Smooth muscle cell (in vitro differentiated cells): ENCODE measurements around the gene RBM19. TPM values are rescaled to one million over a fixed set of nuclear protein-coding genes. Genes with fewer than 3 reads are reported as not detected.

ENCODE experiments used
- DNase-seq: peaks from one replicate; lab custom pipeline; 2025; ENCODE audit not compliant: unreplicated experiment; lab: John Stamatoyannopoulos, UW
- H2AFZ ChIP-seq: fragments of 200-600 bp; sonication (generic); 2 replicates; pipeline ENCODE4 v1.6.0; 2016; ENCODE audit warnings: antibody characterized with exemption, low read depth, mild to moderate bottlenecking
- H3F3A ChIP-seq: fragments of 200-600 bp; sonication (generic); 2 replicates; pipeline ENCODE4 v1.6.0; 2017; ENCODE audit warnings: antibody characterized with exemption, low read depth
- H3K27ac ChIP-seq: fragments of 200-600 bp; sonication (generic); 2 replicates; pipeline ENCODE4 v1.5.1; 2016; ENCODE audit warnings: low read depth, mild to moderate bottlenecking
- H3K27me3 ChIP-seq: fragments of 200-600 bp; sonication (generic); 2 replicates; pipeline ENCODE4 v1.6.1; 2016; ENCODE audit warnings: low read depth, mild to moderate bottlenecking
- H3K36me3 ChIP-seq: fragments of 200-600 bp; sonication (generic); 2 replicates; pipeline ENCODE4 v1.5.1; 2016; ENCODE audit warnings: low read depth
- H3K4me1 ChIP-seq: fragments of 200-600 bp; sonication (generic); 2 replicates; pipeline ENCODE4 v1.5.1; 2016; ENCODE audit warnings: low read depth
- H3K4me2 ChIP-seq: fragments of 200-600 bp; sonication (generic); 2 replicates; pipeline ENCODE4 v1.6.0; 2016; ENCODE audit warnings: mild to moderate bottlenecking
- H3K4me3 ChIP-seq: fragments of 200-600 bp; sonication (generic); 2 replicates; pipeline ENCODE4 v1.5.1; 2016; ENCODE audit warnings: mild to moderate bottlenecking
- H3K79me2 ChIP-seq: fragments of 200-600 bp; sonication (generic); 2 replicates; pipeline ENCODE4 v1.6.0; 2016; ENCODE audit warnings: low read depth, mild to moderate bottlenecking
- H3K9ac ChIP-seq: fragments of 200-600 bp; sonication (generic); 2 replicates; pipeline ENCODE4 v1.6.0; 2016; ENCODE audit warnings: low read depth
- H3K9me3 ChIP-seq: fragments of 200-600 bp; sonication (generic); replicated peaks from 2 replicates; pipeline ENCODE4 v1.5.1; 2016; ENCODE audit warnings: low read depth
- H4K20me1 ChIP-seq: fragments of 200-600 bp; sonication (generic); 2 replicates; pipeline ENCODE4 v1.6.0; 2016; ENCODE audit warnings: low read depth
- WGBS: methylation state at CpG from one replicate; pipeline ENCODE4 v1.1.7; 2016; ENCODE audit warnings: low lambda C conversion rate; 5-methylcytosine and 5-hydroxymethylcytosine counted together
- polyA plus RNA-seq: library from polyadenylated mRNA; unstranded; fragments of >200 nt; fragmentation: Nextera tagmentation; extraction: Ambion mirVana; gene quantifications from 2 replicates; pipeline ENCODE4 v1.2.1, GENCODE V29; 2016
- total RNA-seq: library from RNA; depleted of rRNA; stranded (reverse); fragments of >200 nt; gene quantifications from 2 replicates; pipeline ENCODE4 v1.2.3, GENCODE V29; 2014
- TF ChIP-seq, protein P1 (sequence below): fragments of 200-600 bp; sonication (generic); IDR thresholded peaks from 2 replicates; pipeline ENCODE4 v1.5.1; 2017; ENCODE audit warnings: borderline replicate concordance, mild to moderate bottlenecking, antibody characterized with exemption; ENCODE audit not compliant: insufficient read depth, poor library complexity, severe bottlenecking

The RBM19 gene
- total and polyA plus RNA-seq, 2 experiments from 2014 or later: 12.8 to 15.9 TPM

GRCh38 chr12:113844495-113845210, 121.5 kb downstream of the RBM19 start:
- no peaks in the 10 kb centered on the region for H3K4me1 ChIP-seq
- no peaks in the 10 kb centered on the region for H4K20me1 ChIP-seq
- H3F3A ChIP-seq: no peaks in the 10 kb centered on the region
- DNase-seq: no peak
- no peak overlapping the region for H3K4me3 ChIP-seq
- H3K79me2 ChIP-seq: no peaks in the 10 kb centered on the region
- no peaks in the 10 kb centered on the region for H3K9me3 ChIP-seq
- TF ChIP-seq, protein P1, sequence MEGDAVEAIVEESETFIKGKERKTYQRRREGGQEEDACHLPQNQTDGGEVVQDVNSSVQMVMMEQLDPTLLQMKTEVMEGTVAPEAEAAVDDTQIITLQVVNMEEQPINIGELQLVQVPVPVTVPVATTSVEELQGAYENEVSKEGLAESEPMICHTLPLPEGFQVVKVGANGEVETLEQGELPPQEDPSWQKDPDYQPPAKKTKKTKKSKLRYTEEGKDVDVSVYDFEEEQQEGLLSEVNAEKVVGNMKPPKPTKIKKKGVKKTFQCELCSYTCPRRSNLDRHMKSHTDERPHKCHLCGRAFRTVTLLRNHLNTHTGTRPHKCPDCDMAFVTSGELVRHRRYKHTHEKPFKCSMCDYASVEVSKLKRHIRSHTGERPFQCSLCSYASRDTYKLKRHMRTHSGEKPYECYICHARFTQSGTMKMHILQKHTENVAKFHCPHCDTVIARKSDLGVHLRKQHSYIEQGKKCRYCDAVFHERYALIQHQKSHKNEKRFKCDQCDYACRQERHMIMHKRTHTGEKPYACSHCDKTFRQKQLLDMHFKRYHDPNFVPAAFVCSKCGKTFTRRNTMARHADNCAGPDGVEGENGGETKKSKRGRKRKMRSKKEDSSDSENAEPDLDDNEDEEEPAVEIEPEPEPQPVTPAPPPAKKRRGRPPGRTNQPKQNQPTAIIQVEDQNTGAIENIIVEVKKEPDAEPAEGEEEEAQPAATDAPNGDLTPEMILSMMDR: no peak
- no peak overlapping the region for H3K27ac ChIP-seq
- H2AFZ ChIP-seq: no peak overlapping the region
- H3K4me2 ChIP-seq: no peak overlapping the region
- H3K36me3 ChIP-seq: no peaks in the 10 kb centered on the region
- no peak overlapping the region for H3K9ac ChIP-seq
- WGBS: 86% methylated on average over 31 of the region's 31 CpGs
- H3K27me3 ChIP-seq: no peaks in the 10 kb centered on the region

GRCh38 chr12:113842699-113843098, 123.4 kb downstream of the RBM19 start:
- Histone ChIP-seq H3K27ac (no peak overlapping the region), H3K4me2 (no peak overlapping the region), H3K4me1 (no peaks in the 10 kb centered on the region), H3K4me3 (no peak overlapping the region), H3K36me3 (no peaks in the 10 kb centered on the region), H3K9me3 (no peaks in the 10 kb centered on the region), H4K20me1 (no peaks in the 10 kb centered on the region), H3F3A (no peaks in the 10 kb centered on the region), H3K27me3 (no peaks in the 10 kb centered on the region), H2AFZ (no peak overlapping the region), H3K9ac (no peak overlapping the region), H3K79me2 (no peaks in the 10 kb centered on the region)
- no peak for DNase-seq
- WGBS: 80% methylated on average over 4 of the region's 4 CpGs
- TF ChIP-seq, protein P1: no peak

GRCh38 chr12:113841786-113842185, 124.3 kb downstream of the RBM19 start:
- Histone ChIP-seq H3K36me3 (no peaks in the 10 kb centered on the region), H3K4me3 (no peak overlapping the region), H3K79me2 (no peaks in the 10 kb centered on the region), H3K9ac (no peak overlapping the region), H3F3A (no peaks in the 10 kb centered on the region), H3K27ac (no peak overlapping the region), H3K27me3 (no peaks in the 10 kb centered on the region), H3K4me2 (no peak overlapping the region), H3K9me3 (no peaks in the 10 kb centered on the region), H4K20me1 (no peaks in the 10 kb centered on the region), H2AFZ (no peak overlapping the region), H3K4me1 (no peaks in the 10 kb centered on the region)
- no peak for DNase-seq
- WGBS: 75% methylated on average over 3 of the region's 3 CpGs
- TF ChIP-seq, protein P1: no peak

- Histone ChIP-seq H3K36me3 (no peaks in the 10 kb centered on the region), H3K9ac (no peak overlapping the region), H3K4me3 (no peak overlapping the region), H4K20me1 (no peaks in the 10 kb centered on the region), H3F3A (no peaks in the 10 kb centered on the region), H2AFZ (no peak overlapping the region), H3K27me3 (no peaks in the 10 kb centered on the region), H3K9me3 (no peaks in the 10 kb centered on the region), H3K79me2 (no peaks in the 10 kb centered on the region), H3K4me1 (peaks cover 8% of the 10 kb centered on the region), H3K27ac (no peak overlapping the region), H3K4me2 (no peak overlapping the region)
- DNase-seq: no peak
- WGBS: 96% methylated on average over 15 of the region's 15 CpGs
- TF ChIP-seq, protein P1: no peak
These were observed 125.6 kb downstream of the RBM19 start for GRCh38 chr12:113840401-113841042.
